HG03196 (cell line): ENCODE data around the gene RECK.
"Not testable (repeated sequence)": the region's sequence is repeated elsewhere in the genome, so short reads cannot be mapped to it uniquely, and the experiment has no call there.

Source experiments
- ATAC-seq: cut with Tn5 transposase; IDR thresholded peaks from one replicate; pipeline ENCODE4 v1.9.1; 2021; ENCODE audit not compliant: unreplicated experiment

Gene RECK

GRCh38 chr9:36110434-36110833, 73.7 kb downstream of the RECK start:
- no peak for ATAC-seq

GRCh38 chr9:36112516-36112915, 75.8 kb downstream of the RECK start:
- ATAC-seq: no peak

- ATAC-seq: no peak
These were observed 77.3 kb downstream of the RECK start for GRCh38 chr9:36113999-36114398.

- ATAC-seq: no peak
These were observed 79.9 kb downstream of the RECK start for GRCh38 chr9:36116593-36116992.

GRCh38 chr9:36118201-36118600, 81.5 kb downstream of the RECK start:
- no peak for ATAC-seq

- no peak for ATAC-seq
These were observed 82.0 kb downstream of the RECK start for GRCh38 chr9:36118706-36119105.

- no peak for ATAC-seq
These were observed 82.8 kb downstream of the RECK start for GRCh38 chr9:36119476-36119875.

- ATAC-seq: no peak
These were observed 84.0 kb downstream of the RECK start for GRCh38 chr9:36120705-36121104.

- ATAC-seq: no peak
These were observed 85.3 kb downstream of the RECK start for GRCh38 chr9:36121971-36122370.

GRCh38 chr9:36123515-36123914, 86.8 kb downstream of the RECK start:
- no peak for ATAC-seq

- ATAC-seq: no peak
These were observed 88.5 kb downstream of the RECK start for GRCh38 chr9:36125062-36125855.

GRCh38 chr9:36126016-36126730, 89.5 kb downstream of the RECK start:
- no peak for ATAC-seq

- ATAC-seq: no peak
These were observed 91.0 kb downstream of the RECK start for GRCh38 chr9:36127652-36128244.

GRCh38 chr9:36128349-36128748, 91.6 kb downstream of the RECK start:
- ATAC-seq: no peak

- ATAC-seq: no peak
These were observed 92.4 kb downstream of the RECK start for GRCh38 chr9:36129139-36129538.

- not testable (repeated sequence) for ATAC-seq
These were observed 95.0 kb downstream of the RECK start for GRCh38 chr9:36131666-36132065.

GRCh38 chr9:36132086-36132485, 95.4 kb downstream of the RECK start:
- ATAC-seq: no peak

GRCh38 chr9:36134761-36135505, 98.2 kb downstream of the RECK start:
- ATAC-seq: no peak

- no peak for ATAC-seq
These were observed 99.1 kb downstream of the RECK start for GRCh38 chr9:36135741-36136271.

- peak; percentile 88 for ATAC-seq
These were observed 99.7 kb downstream of the RECK start, which contains the start of gene GLIPR2 for GRCh38 chr9:36136272-36136893. Gene GLIPR2 (plus strand): TSS chr9:36136733. CDS start chr9:36136779, 46 bp downstream.
